NCI-H2196 treated with DMSO at 0.1 percent for 48 hours (cell line): ENCODE measurements around the gene PDK3.

Source experiments
- DNase-seq: peaks from one replicate; lab custom pipeline; 2025; ENCODE audit not compliant: unreplicated experiment; lab: John Stamatoyannopoulos, UW

Gene PDK3

DNA sequence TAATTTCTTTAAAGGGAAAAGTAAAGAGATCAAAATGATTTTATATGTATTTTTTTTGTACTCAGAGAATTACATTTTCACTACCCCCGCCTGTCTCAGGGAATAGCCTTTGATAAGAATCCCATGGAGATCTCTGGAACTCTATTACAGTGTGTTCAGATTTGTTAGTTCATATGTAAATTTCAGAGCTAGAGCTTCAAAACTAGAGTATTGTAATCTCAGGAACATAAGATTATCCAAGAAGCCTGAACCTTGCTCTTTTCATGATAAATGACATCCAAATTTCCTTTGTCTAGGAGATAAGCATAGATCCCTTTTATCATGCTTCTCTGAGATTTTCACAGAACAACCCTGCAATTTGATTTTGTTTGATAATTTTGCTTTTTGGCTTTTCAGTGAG is 82.9 kb downstream of the PDK3 start:
- DNase-seq, result no peak

- DNase-seq, result no peak
Measured at GRCh38 chrX:24550166-24550565, 85.1 kb downstream of the PDK3 start.

- no peak for DNase-seq
Measured at GRCh38 chrX:24553011-24553410, 87.9 kb downstream of the PDK3 start.

DNA sequence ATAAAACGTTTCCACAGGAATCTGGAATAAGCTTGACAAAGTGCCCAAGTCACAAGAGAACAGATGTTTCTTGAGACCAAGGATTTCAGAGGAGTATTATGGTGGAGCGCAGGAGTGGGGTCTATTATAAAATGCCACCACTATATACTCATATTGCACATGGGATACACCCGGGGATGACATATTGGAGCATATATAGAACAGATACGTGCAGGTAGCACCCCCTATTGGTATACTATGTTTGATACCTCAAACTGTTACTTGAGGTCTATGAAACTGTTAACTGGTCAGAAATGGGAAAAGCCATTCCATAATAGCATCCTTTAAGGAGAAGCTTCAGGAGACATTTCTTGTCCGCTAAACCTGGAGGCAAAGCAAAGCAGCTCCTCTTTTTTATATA is 96.0 kb downstream of the PDK3 start:
- DNase-seq, result no peak

- no peak for DNase-seq
Measured at GRCh38 chrX:24563291-24564010, 98.4 kb downstream of the PDK3 start.

DNA sequence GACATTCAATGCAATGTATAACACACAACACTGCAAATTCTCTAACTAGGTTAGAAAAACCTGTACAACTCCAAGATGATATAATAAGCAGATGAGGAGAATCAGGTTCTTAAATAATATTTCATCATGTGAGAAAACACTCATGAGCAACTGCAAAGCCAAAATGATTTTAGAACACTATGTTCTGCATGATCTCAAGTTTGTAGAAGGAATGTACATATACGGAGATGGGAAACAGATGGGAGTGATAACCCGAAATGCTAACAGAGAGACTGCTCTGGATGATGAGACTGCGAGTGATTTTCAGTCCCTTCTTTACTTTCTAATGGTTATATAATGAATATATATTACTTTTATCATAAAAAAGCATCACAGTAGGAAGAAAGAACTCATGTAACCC is 101.2 kb downstream of the PDK3 start:
- DNase-seq, result no peak

DNA sequence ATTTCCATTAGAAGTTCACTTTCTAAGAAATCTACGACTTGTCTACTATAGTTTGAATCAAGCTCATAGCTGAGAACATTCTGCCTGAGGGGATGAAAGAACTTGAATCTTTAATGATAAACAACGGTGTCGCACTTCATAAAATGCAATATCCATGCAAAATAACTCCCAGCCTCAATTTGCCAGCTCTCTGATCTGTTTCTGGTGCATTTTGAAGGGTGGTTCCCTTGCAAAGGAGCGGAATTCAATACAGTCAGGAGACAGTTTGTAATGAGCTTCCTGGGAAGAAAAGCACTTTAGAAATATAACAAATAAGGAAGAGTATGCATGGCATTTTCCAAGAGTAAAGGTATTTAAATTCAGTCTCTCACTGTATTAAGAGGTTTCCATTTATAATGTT is 102.1 kb downstream of the PDK3 start:
- DNase-seq, result no peak

DNA sequence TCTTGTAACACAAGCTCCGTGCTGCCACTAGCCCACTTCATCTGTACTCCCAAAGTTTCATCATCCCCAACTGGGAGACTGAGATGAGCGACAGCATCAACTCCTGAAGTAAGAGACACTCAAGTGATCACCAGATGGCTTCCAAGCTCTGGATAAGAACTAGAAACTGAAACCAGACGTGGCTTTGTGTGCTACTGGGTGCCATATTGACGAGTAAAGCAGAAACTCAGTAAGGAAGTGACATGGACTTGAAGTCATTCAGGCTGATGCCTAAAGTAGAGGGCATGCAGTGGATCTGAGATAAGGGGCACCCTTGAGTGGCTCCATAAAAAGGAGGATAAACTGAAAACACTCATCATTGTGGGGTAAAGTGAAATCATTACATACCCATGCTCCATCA is 109.7 kb downstream of the PDK3 start:
- DNase-seq, result no peak

GRCh38 chrX:24575496-24575895 is 110.4 kb downstream of the PDK3 start:
- no peak for DNase-seq

GRCh38 chrX:24577091-24577490 is 112.0 kb downstream of the PDK3 start:
- no peak for DNase-seq
